ENCODE data around the gene TNFSF12.
A peak's percentile ranks its signal among the peaks of the same experiment; 100 is the strongest.

The TNFSF12 gene

DNA sequence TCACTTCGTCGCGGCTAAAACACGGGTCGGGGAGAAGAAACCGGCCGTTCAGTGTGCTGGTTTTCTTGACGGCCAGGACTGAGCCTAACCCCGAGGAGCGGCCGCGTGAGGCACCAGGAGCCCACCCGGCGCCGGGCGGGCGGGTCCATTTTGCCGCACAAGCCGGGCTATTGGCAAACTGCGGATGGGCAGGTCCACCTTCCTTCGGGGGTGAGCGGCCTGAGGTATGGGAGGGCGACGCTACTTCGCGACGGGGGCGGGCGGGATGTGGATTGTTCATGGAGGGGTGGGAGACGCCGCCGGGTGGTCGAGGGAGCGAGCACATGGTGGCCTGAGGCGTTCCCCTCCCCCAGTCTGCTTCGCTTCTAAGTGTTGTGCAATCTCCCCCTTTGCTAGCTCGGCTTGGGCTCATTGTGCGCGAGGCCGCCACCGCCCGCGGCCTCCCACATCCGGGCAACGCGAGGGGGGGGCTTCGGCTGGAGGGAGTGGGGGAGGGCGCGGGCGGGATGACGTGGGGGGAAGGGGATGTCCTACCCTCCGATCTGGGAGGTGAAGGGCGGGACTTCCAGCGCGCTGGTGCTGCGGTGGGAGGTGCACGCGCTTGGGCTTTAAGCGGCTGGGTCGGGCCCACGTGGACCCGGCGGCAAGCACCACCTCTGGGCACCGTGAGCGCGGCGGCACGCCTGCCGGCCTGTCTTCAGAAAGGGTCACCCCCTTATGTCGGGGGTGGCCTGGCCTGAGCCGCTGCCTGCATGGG lies 24.6 kb downstream of the TNFSF12 start:
- peaks cover 76% of the 10 kb centered on the region for H3K36me3 ChIP-seq (ENCODE audit: insufficient read depth, low read length)
- peak overlapping the region; percentile 89 for H3K4me2 ChIP-seq (ENCODE audit: low read length)
- H3K4me1 ChIP-seq (ENCODE audit: control insufficient read depth, insufficient read depth, low read length), result peaks cover 44% of the 10 kb centered on the region
- H3K9me3 ChIP-seq (replicated peaks; ENCODE audit: low read length), result no peaks in the 10 kb centered on the region
- no peaks in the 10 kb centered on the region for H3K27me3 ChIP-seq (ENCODE audit: control insufficient read depth, insufficient read depth, low read length)
- H3K4me3 ChIP-seq (ENCODE audit: low read length), result peak overlapping the region; percentile 90
- peak overlapping the region; percentile 99 for H3K9ac ChIP-seq (ENCODE audit: low read depth, low read length)

DNA sequence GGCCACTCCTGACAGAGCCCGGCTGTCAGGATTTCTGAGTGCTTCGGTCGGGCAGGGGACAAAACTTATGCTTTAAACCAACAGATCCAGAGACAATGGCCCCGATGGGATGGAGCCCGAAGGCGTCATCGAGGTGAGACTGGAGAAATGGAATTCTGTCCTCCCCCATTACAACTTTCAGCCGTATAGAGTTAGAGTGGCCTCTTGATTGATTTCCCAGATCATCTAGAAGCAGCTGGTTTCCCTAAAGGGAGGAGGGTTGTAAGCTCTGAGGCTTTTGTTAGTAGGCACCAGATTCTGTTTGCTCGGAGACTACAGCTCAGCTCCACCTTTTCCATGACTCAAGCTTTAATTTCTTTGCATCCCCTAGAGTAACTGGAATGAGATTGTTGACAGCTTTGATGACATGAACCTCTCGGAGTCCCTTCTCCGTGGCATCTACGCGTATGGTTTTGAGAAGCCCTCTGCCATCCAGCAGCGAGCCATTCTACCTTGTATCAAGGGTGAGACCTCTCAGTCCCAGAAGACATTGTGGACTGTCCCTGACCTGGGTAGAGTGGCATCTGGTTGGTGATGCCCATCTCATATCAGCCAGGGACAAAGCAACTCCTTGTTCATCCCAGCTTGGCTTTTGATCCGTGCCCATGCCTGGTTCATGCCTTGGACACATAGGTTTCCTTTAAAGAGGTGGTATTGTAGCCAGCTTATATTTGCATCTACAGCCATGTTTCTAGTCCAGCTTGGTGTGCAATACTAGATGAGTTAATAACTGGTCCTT lies 25.5 kb downstream of the TNFSF12 start:
- H3K27me3 ChIP-seq (ENCODE audit: control insufficient read depth, insufficient read depth, low read length), result no peaks in the 10 kb centered on the region
- peaks cover 82% of the 10 kb centered on the region for H3K36me3 ChIP-seq (ENCODE audit: insufficient read depth, low read length)
- H3K9me3 ChIP-seq (replicated peaks; ENCODE audit: low read length), result no peaks in the 10 kb centered on the region
- peak overlapping the region; percentile 89 for H3K4me2 ChIP-seq (ENCODE audit: low read length)
- peaks cover 52% of the 10 kb centered on the region for H3K4me1 ChIP-seq (ENCODE audit: control insufficient read depth, insufficient read depth, low read length)
- peak overlapping the region; percentile 99 for H3K9ac ChIP-seq (ENCODE audit: low read depth, low read length)
- peak overlapping the region; percentile 90 for H3K4me3 ChIP-seq (ENCODE audit: low read length)

DNA sequence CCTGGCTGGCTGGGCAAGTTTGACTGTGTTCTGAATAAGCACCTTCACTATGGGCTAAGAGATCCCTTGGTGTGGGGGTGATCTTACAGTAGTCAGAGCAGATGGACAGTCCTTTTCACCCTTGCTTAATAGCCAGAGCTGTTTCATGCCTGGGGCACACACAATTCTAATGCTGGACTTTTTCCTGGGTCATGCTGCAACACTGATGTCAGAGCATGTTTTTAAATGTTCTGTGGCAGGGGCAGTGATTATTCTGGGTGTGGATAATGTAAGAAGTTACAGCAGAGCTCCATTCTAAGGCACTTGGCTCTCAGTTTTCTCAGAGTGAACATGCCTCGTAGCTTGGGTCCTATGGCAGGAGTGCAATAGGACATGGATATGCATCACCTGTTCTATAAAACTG lies 26.6 kb downstream of the TNFSF12 start:
- H3K36me3 ChIP-seq (ENCODE audit: insufficient read depth, low read length), result peaks cover 73% of the 10 kb centered on the region
- H3K4me3 ChIP-seq (ENCODE audit: low read length), result peak overlapping the region; percentile 90
- H3K27me3 ChIP-seq (ENCODE audit: control insufficient read depth, insufficient read depth, low read length), result no peaks in the 10 kb centered on the region
- peak overlapping the region; percentile 89 for H3K4me2 ChIP-seq (ENCODE audit: low read length)
- peak overlapping the region; percentile 99 for H3K9ac ChIP-seq (ENCODE audit: low read depth, low read length)
- peaks cover 60% of the 10 kb centered on the region for H3K4me1 ChIP-seq (ENCODE audit: control insufficient read depth, insufficient read depth, low read length)
- no peaks in the 10 kb centered on the region for H3K9me3 ChIP-seq (replicated peaks; ENCODE audit: low read length)

DNA sequence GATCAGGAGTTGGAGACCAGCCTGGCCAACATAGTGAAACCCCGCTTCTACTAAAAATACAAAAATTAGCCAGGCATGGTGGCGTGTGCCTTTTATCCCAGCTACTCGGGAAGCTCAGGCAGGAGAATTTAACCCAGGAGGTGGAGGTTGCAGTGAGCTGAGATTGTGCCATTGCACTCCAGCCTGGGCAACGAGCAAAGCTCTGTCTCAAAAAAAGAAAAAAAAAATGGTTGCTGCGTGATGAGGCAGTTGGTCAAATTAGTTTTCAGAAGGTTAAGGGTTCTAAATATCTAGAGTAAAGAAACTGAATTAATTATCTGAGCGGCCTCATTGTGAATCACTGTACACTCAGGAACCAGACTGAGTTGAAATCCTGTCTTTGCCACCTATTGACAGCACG lies 27.1 kb downstream of the TNFSF12 start:
- Histone ChIP-seq H3K27me3 (ENCODE audit: control insufficient read depth, insufficient read depth, low read length) (no peaks in the 10 kb centered on the region), H3K36me3 (ENCODE audit: insufficient read depth, low read length) (peaks cover 73% of the 10 kb centered on the region), H3K4me2 (ENCODE audit: low read length) (peak overlapping the region; percentile 89), H3K9me3 (replicated peaks; ENCODE audit: low read length) (no peaks in the 10 kb centered on the region), H3K9ac (ENCODE audit: low read depth, low read length) (peak overlapping the region; percentile 99), H3K4me1 (ENCODE audit: control insufficient read depth, insufficient read depth, low read length) (peaks cover 64% of the 10 kb centered on the region), H3K4me3 (ENCODE audit: low read length) (peak overlapping the region; percentile 90)

DNA sequence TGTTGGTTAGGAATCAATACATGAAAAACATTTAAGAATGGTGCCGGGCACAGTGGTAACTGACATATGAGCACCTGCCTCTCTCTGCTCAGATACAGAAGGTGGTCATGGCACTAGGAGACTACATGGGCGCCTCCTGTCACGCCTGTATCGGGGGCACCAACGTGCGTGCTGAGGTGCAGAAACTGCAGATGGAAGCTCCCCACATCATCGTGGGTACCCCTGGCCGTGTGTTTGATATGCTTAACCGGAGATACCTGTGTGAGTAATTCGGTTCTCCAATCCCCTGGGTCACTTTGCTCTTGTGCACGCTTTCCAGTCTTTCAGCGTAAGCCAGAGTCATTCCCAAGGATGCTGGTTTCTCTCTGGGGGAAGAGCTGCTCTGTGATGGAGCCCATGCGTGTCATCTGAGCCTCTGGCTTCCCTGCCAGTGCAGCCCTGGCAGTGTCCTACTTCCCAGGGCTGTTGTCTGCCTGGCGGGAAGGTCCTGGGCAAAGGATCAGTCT lies 27.6 kb downstream of the TNFSF12 start:
- Histone ChIP-seq H3K9me3 (replicated peaks; ENCODE audit: low read length) (no peaks in the 10 kb centered on the region), H3K4me3 (ENCODE audit: low read length) (no peak overlapping the region), H3K4me1 (ENCODE audit: control insufficient read depth, insufficient read depth, low read length) (peaks cover 64% of the 10 kb centered on the region), H3K36me3 (ENCODE audit: insufficient read depth, low read length) (peaks cover 68% of the 10 kb centered on the region), H3K27me3 (ENCODE audit: control insufficient read depth, insufficient read depth, low read length) (no peaks in the 10 kb centered on the region), H3K9ac (ENCODE audit: low read depth, low read length) (no peak overlapping the region), H3K4me2 (ENCODE audit: low read length) (peak overlapping the region; percentile 89)

DNA sequence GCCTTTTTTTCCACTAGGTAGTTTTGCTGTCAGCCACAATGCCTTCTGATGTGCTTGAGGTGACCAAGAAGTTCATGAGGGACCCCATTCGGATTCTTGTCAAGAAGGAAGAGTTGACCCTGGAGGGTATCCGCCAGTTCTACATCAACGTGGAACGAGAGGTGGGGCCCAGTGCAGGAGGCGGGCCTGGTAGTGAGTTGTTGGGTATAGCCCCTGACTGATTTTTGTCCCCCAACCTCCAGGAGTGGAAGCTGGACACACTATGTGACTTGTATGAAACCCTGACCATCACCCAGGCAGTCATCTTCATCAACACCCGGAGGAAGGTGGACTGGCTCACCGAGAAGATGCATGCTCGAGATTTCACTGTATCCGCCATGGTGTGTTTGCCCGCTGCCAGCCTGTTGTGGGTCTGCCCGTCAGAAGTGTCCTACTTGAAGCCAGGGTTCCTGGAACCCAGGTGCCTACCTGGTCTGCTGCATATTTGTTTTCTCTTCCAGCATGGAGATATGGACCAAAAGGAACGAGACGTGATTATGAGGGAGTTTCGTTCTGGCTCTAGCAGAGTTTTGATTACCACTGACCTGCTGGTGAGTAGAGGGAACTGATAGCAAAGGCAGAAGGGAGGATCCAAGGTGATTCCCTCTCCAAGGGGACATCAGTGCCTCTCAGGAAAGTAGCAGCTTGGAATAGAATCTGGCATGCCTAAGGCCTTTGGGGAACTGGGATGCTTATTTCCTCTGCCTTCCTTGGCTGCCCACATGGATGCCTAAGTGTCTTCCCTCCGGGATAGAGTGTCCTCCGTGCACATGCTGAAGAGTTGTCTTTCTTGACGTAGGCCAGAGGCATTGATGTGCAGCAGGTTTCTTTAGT lies 28.7 kb downstream of the TNFSF12 start:
- Histone ChIP-seq H3K27me3 (ENCODE audit: control insufficient read depth, insufficient read depth, low read length) (no peaks in the 10 kb centered on the region), H3K9me3 (replicated peaks; ENCODE audit: low read length) (no peaks in the 10 kb centered on the region), H3K36me3 (ENCODE audit: insufficient read depth, low read length) (peaks cover 72% of the 10 kb centered on the region), H3K4me3 (ENCODE audit: low read length) (no peak overlapping the region), H3K9ac (ENCODE audit: low read depth, low read length) (no peak overlapping the region), H3K4me2 (ENCODE audit: low read length) (peak overlapping the region; percentile 28), H3K4me1 (ENCODE audit: control insufficient read depth, insufficient read depth, low read length) (peaks cover 68% of the 10 kb centered on the region)

DNA sequence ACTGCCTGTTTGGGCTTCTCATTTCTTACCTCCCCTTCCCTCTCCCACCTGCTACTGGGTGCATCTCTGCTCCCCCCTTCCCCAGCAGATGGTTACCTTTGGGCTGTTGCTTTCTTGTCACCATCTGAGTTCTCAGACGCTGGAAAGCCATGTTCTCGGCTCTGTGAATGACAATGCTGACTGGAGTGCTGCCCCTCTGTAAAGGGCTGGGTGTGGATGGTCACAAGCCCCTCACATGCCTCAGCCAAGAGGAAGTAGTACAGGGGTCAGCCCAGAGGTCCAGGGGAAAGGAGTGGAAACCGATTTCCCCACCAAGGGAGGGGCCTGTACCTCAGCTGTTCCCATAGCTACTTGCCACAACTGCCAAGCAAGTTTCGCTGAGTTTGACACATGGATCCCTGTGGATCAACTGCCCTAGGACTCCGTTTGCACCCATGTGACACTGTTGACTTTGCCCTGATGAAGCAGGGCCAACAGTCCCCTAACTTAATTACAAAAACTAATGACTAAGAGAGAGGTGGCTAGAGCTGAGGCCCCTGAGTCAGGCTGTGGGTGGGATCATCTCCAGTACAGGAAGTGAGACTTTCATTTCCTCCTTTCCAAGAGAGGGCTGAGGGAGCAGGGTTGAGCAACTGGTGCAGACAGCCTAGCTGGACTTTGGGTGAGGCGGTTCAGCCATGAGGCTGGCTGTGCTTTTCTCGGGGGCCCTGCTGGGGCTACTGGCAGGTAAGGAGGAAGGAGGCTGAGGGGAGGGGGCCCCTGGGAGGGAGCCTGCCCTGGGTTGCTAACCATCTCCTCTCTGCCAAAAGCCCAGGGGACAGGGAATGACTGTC lies 30.4 kb downstream of the TNFSF12 start, which contains the start of gene CD68:
Gene CD68, plus strand, starts transcription at position 638 of the 833 bp plus-strand sequence. Its CDS starts 40 bp downstream, at position 678.
- no peaks in the 10 kb centered on the region for H3K27me3 ChIP-seq (ENCODE audit: control insufficient read depth, insufficient read depth, low read length)
- H3K9me3 ChIP-seq (replicated peaks; ENCODE audit: low read length), result no peaks in the 10 kb centered on the region
- H3K4me1 ChIP-seq (ENCODE audit: control insufficient read depth, insufficient read depth, low read length), result peaks cover 78% of the 10 kb centered on the region
- peak within 1 kb of the TSS; percentile 55 for H3K9ac ChIP-seq (ENCODE audit: low read depth, low read length)
- H3K4me2 ChIP-seq (ENCODE audit: low read length), result peak within 1 kb of the TSS; percentile 55
- H3K4me3 ChIP-seq (ENCODE audit: low read length), result peak within 1 kb of the TSS; percentile 29
- H3K36me3 ChIP-seq (ENCODE audit: insufficient read depth, low read length), result peaks cover 58% of the 10 kb centered on the region

DNA sequence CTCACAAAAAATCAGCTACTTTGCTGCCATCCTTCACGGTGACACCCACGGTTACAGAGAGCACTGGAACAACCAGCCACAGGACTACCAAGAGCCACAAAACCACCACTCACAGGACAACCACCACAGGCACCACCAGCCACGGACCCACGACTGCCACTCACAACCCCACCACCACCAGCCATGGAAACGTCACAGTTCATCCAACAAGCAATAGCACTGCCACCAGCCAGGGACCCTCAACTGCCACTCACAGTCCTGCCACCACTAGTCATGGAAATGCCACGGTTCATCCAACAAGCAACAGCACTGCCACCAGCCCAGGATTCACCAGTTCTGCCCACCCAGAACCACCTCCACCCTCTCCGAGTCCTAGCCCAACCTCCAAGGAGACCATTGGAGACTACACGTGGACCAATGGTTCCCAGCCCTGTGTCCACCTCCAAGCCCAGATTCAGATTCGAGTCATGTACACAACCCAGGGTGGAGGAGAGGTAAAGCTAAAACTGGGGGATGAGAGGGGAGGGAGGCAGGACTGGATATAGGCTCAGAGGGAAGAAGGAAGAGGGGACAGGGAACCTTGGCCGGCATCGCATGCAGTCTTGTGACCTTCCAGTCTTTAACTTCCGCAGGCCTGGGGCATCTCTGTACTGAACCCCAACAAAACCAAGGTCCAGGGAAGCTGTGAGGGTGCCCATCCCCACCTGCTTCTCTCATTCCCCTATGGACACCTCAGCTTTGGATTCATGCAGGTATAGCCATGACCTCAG lies 31.2 kb downstream of the TNFSF12 start:
- no peaks in the 10 kb centered on the region for H3K9me3 ChIP-seq (replicated peaks; ENCODE audit: low read length)
- H3K36me3 ChIP-seq (ENCODE audit: insufficient read depth, low read length), result peaks cover 50% of the 10 kb centered on the region
- H3K9ac ChIP-seq (ENCODE audit: low read depth, low read length), result peak overlapping the region; percentile 55
- H3K4me2 ChIP-seq (ENCODE audit: low read length), result peak overlapping the region; percentile 46
- H3K4me3 ChIP-seq (ENCODE audit: low read length), result peak overlapping the region; percentile 29
- H3K27me3 ChIP-seq (ENCODE audit: control insufficient read depth, insufficient read depth, low read length), result no peaks in the 10 kb centered on the region
- H3K4me1 ChIP-seq (ENCODE audit: control insufficient read depth, insufficient read depth, low read length), result peaks cover 74% of the 10 kb centered on the region

DNA sequence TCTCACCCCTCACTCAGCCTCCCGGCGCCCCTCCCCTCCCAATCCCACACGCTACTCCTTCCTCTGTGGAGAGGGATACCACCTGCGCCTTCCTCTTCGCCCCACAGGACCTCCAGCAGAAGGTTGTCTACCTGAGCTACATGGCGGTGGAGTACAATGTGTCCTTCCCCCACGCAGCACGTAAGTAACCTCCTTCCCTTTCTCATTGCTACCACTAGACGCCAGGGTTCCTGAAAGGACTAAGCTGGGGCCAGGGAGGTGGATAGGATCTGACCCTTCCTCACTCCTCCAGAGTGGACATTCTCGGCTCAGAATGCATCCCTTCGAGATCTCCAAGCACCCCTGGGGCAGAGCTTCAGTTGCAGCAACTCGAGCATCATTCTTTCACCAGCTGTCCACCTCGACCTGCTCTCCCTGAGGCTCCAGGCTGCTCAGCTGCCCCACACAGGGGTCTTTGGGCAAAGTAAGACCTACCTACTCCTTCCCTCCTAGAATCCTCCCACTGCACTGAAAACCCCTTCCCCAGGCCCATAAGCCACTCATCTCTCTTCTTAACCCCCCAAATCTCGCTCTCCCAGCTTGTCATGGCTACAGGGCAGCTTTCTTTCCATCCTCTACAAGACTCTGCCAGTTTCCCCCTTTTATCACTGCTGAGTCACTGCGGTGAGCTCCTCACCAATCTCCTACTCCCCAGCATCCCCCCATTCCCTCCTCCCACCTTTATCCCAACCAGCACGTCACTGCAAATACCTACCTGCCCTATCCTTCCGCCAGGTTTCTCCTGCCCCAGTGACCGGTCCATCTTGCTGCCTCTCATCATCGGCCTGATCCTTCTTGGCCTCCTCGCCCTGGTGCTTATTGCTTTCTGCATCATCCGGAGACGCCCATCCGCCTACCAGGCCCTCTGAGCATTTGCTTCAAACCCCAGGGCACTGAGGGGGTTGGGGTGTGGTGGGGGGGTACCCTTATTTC lies 32.0 kb downstream of the TNFSF12 start:
- Histone ChIP-seq H3K4me3 (ENCODE audit: low read length) (no peak overlapping the region), H3K9ac (ENCODE audit: low read depth, low read length) (no peak overlapping the region), H3K4me2 (ENCODE audit: low read length) (no peak overlapping the region), H3K27me3 (ENCODE audit: control insufficient read depth, insufficient read depth, low read length) (no peaks in the 10 kb centered on the region), H3K4me1 (ENCODE audit: control insufficient read depth, insufficient read depth, low read length) (peaks cover 65% of the 10 kb centered on the region), H3K9me3 (replicated peaks; ENCODE audit: low read length) (no peaks in the 10 kb centered on the region), H3K36me3 (ENCODE audit: insufficient read depth, low read length) (peaks cover 42% of the 10 kb centered on the region)
